ENCODE results near the gene SLC35F1. TPM values are rescaled to one million over a fixed set of nuclear protein-coding genes. Genes with fewer than 3 reads are reported as not detected.

Gene SLC35F1
- total RNA-seq, 6 experiments from 2014 or later = 0.12 TPM; not detected in 5

- Histone ChIP-seq H3K4me1 (no peaks in the 10 kb centered on the region), H3K9me3 (no peaks in the 10 kb centered on the region), H3K27ac (no peak overlapping the region), H3K27me3 (no peaks in the 10 kb centered on the region), H3K36me3 (no peaks in the 10 kb centered on the region), H3K4me3 (no peak overlapping the region)
- 41% methylated on average over 4 of the region's 4 CpGs for WGBS (ENCODE audit: insufficient coverage, low coverage, low lambda C conversion rate, missing lambda C conversion rate)
- TF ChIP-seq CTCF (IDR thresholded peaks at IDR 0.05) (no peak), POLR2A (IDR thresholded peaks at IDR 0.05) (no peak)
- ATAC-seq (no peak), DNase-seq (no peak)
- intact Hi-C loops (cut with DNase I) = no loop called here
Observed at GRCh38 chr6:117928833-117929232, 21.8 kb downstream of the SLC35F1 start.

- Histone ChIP-seq H3K27me3 (no peaks in the 10 kb centered on the region), H3K36me3 (no peaks in the 10 kb centered on the region), H3K4me1 (no peaks in the 10 kb centered on the region), H3K9me3 (no peaks in the 10 kb centered on the region), H3K27ac (no peak overlapping the region), H3K4me3 (no peak overlapping the region)
- intact Hi-C loops (cut with DNase I) = no loop called here
- TF ChIP-seq CTCF (IDR thresholded peaks at IDR 0.05) = no peak
- TF ChIP-seq POLR2A (IDR thresholded peaks at IDR 0.05) = no peak
- 17% methylated on average over 1 of the region's 1 CpG for WGBS (ENCODE audit: insufficient coverage, low coverage, low lambda C conversion rate, missing lambda C conversion rate)
- no peak for DNase-seq
- ATAC-seq = no peak
Observed at GRCh38 chr6:117929501-117929900, 22.4 kb downstream of the SLC35F1 start.

DNA sequence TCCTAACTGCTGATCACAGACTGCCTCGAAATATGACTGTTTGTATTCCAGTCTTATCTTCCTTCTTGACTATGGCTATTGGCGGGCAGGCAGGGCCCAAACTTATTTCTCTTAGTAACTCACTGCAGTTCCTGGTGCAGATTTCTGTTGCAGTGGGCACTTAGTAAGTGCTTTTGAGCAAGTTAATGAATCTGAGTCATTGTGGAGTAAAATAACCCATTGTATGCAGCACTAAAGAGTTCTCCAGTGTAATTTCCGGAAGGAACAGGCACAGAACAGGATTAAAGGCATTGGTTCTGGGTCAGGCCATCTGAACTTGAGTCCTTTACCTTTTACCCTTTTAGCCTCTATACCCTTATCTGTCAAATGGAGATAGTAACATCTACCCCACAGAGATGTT lies 23.6 kb downstream of the SLC35F1 start:
- no peaks in the 10 kb centered on the region for H3K9me3 ChIP-seq
- 58% methylated on average over 3 of the region's 3 CpGs for WGBS (ENCODE audit: insufficient coverage, low coverage, low lambda C conversion rate, missing lambda C conversion rate)
- no peak for TF ChIP-seq CTCF (IDR thresholded peaks at IDR 0.05)
- TF ChIP-seq POLR2A (IDR thresholded peaks at IDR 0.05) = no peak
- H3K36me3 ChIP-seq = no peaks in the 10 kb centered on the region
- no peak for ATAC-seq
- intact Hi-C loops (cut with DNase I) = no loop called here
- no peak for DNase-seq
- no peak overlapping the region for H3K27ac ChIP-seq
- H3K4me1 ChIP-seq = no peaks in the 10 kb centered on the region
- H3K27me3 ChIP-seq = no peaks in the 10 kb centered on the region
- H3K4me3 ChIP-seq = no peak overlapping the region

- Histone ChIP-seq H3K9me3 (no peaks in the 10 kb centered on the region), H3K4me3 (no peak overlapping the region), H3K36me3 (no peaks in the 10 kb centered on the region), H3K27me3 (no peaks in the 10 kb centered on the region), H3K27ac (no peak overlapping the region), H3K4me1 (no peaks in the 10 kb centered on the region)
- intact Hi-C loops (cut with DNase I) = no loop called here
- TF ChIP-seq CTCF (IDR thresholded peaks at IDR 0.05) = no peak
- no peak for TF ChIP-seq POLR2A (IDR thresholded peaks at IDR 0.05)
- 54% methylated on average over 3 of the region's 3 CpGs for WGBS (ENCODE audit: insufficient coverage, low coverage, low lambda C conversion rate, missing lambda C conversion rate)
- no peak for ATAC-seq
- DNase-seq = no peak
Observed at GRCh38 chr6:117932001-117932400, 24.9 kb downstream of the SLC35F1 start.

GRCh38 chr6:117932676-117933075 lies 25.6 kb downstream of the SLC35F1 start:
- ATAC-seq (no peak), DNase-seq (no peak)

More at GRCh38 chr6:117932676-117933075, 25.6 kb downstream of the SLC35F1 start:
- 13% methylated on average over 3 of the region's 3 CpGs for WGBS (ENCODE audit: insufficient coverage, low coverage, low lambda C conversion rate, missing lambda C conversion rate)
- Histone ChIP-seq H3K9me3 (no peaks in the 10 kb centered on the region), H3K4me3 (no peak overlapping the region), H3K36me3 (no peaks in the 10 kb centered on the region), H3K4me1 (no peaks in the 10 kb centered on the region), H3K27me3 (no peaks in the 10 kb centered on the region), H3K27ac (no peak overlapping the region)
- intact Hi-C loops (cut with DNase I) = no loop called here
- TF ChIP-seq CTCF (IDR thresholded peaks at IDR 0.05) = no peak
- TF ChIP-seq POLR2A (IDR thresholded peaks at IDR 0.05) = no peak
